Activated naive CD8-positive, alpha-beta T cell (primary cell): ENCODE data around the gene CPNE5.
"Not testable (repeated sequence)": the region's sequence is repeated elsewhere in the genome, so short reads cannot be mapped to it uniquely, and the experiment has no call there.

ENCODE experiments used
- H3K27ac Mint-ChIP-seq: one replicate; pipeline ENCODE4 v1.8.0; 2021; ENCODE audit warnings: mixed read lengths
- H3K27me3 Mint-ChIP-seq: one replicate; pipeline ENCODE4 v1.8.0; 2021; ENCODE audit warnings: mixed read lengths
- H3K36me3 Mint-ChIP-seq: one replicate; pipeline ENCODE4 v1.8.0; 2021; ENCODE audit warnings: mixed read lengths
- H3K4me1 Mint-ChIP-seq: one replicate; pipeline ENCODE4 v1.8.0; 2021; ENCODE audit warnings: low read depth, mixed read lengths
- H3K4me3 Mint-ChIP-seq: one replicate; pipeline ENCODE4 v1.8.0; 2021; ENCODE audit warnings: mild to moderate bottlenecking, mixed read lengths
- H3K9me3 Mint-ChIP-seq: one replicate; pipeline ENCODE4 v1.8.0; 2021; ENCODE audit warnings: low read depth, mixed read lengths

Gene CPNE5

GRCh38 chr6:36735110-36736071 lies 103.9 kb downstream of the CPNE5 start:
- H3K4me3 Mint-ChIP-seq, result peak overlapping the region; percentile 52
- peak overlapping the region; percentile 1 for H3K27ac Mint-ChIP-seq
- H3K4me1 Mint-ChIP-seq, result peaks cover 6% of the 10 kb centered on the region
- H3K36me3 Mint-ChIP-seq, result no peaks in the 10 kb centered on the region
- no peaks in the 10 kb centered on the region for H3K27me3 Mint-ChIP-seq
- no peaks in the 10 kb centered on the region for H3K9me3 Mint-ChIP-seq

DNA sequence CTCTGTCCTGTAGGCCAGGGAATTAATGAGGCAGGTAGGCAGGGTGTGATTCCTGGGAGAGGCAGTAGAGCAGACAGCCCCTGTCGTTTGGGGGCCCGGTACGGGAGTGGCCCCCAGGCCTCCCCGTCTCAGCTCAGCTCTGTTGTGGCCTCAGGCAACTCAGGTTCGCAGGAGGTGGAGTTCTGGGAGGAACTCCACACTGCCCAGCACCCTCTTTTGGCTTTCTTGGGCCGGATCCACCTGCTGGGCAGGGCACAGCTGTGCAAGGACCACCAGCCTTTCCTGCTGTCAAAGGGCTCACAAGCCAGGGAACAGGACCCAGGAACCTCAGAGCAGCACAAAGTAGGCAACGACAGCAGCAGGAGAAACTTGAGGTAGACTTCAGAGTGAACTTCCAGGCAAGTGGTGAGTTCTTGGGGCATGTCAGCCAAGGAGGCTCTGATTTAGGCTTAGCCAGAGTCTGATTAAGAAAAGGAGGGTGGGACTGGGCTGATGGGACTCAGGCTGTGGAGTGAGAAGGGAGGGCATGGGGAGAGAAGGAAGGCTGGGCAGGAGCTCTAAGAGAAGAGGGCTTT lies 104.7 kb downstream of the CPNE5 start:
- Mint-ChIP-seq H3K27ac (peak overlapping the region; percentile 1), H3K4me3 (peak overlapping the region; percentile 52), H3K27me3 (no peaks in the 10 kb centered on the region), H3K9me3 (no peaks in the 10 kb centered on the region), H3K4me1 (peaks cover 6% of the 10 kb centered on the region), H3K36me3 (no peaks in the 10 kb centered on the region)

DNA sequence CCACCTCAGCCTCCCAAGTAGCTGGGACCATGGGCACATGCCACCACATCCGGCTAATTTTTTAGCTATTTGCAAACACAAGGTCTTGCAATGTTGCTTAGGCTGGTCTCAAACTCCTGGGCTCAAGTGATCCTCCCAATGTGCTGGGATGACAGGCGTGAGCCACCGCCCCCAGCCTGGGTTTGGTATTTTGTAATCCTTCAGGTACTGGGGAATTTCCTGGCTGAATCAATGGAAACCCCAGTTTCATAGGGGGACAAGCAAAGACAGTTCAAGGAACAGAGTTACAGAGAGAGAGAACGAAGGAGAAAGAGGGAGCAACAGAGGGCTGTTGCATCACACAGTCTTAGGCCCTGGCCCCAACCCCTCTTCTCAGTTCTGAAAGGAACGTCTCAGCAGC lies 105.9 kb downstream of the CPNE5 start:
- Mint-ChIP-seq H3K27me3 (no peaks in the 10 kb centered on the region), H3K27ac (no peak overlapping the region), H3K36me3 (no peaks in the 10 kb centered on the region), H3K9me3 (no peaks in the 10 kb centered on the region), H3K4me1 (peaks cover 8% of the 10 kb centered on the region), H3K4me3 (no peak overlapping the region)

DNA sequence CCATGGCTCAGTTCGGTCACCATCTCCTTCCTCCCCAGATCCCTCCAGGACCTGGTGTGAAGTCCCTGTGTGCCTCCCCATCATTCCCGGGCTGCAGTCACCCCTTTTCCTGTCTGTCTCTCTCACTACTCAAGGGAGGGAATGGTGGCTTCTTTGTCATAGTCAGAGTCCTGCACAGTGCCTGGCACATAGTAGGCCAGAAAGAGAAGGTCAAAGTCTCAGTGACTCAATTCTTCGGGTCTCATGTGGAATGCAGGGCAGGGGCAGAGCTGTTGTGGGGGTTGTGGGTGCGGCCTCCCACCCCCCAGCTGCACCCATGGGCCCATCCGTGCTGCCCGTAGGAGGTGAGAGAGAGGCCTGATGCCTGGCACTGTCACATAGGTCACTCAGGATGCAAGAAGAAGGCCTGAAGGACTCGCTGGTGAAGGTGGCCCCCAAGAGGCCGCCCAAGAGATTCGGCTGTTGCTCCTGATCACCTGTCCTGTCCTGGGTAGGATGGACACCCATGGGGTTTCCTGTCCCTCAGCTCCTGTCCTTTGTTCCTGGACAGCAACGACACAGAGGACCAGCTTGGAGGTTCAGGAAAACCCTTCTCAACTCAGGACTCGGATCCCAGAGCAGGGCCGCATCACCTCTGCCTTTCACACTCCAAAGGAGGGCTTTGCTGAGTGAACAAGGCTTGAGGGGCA lies 107.5 kb downstream of the CPNE5 start:
- Mint-ChIP-seq H3K4me1 (peaks cover 16% of the 10 kb centered on the region), H3K4me3 (no peak overlapping the region)

DNA sequence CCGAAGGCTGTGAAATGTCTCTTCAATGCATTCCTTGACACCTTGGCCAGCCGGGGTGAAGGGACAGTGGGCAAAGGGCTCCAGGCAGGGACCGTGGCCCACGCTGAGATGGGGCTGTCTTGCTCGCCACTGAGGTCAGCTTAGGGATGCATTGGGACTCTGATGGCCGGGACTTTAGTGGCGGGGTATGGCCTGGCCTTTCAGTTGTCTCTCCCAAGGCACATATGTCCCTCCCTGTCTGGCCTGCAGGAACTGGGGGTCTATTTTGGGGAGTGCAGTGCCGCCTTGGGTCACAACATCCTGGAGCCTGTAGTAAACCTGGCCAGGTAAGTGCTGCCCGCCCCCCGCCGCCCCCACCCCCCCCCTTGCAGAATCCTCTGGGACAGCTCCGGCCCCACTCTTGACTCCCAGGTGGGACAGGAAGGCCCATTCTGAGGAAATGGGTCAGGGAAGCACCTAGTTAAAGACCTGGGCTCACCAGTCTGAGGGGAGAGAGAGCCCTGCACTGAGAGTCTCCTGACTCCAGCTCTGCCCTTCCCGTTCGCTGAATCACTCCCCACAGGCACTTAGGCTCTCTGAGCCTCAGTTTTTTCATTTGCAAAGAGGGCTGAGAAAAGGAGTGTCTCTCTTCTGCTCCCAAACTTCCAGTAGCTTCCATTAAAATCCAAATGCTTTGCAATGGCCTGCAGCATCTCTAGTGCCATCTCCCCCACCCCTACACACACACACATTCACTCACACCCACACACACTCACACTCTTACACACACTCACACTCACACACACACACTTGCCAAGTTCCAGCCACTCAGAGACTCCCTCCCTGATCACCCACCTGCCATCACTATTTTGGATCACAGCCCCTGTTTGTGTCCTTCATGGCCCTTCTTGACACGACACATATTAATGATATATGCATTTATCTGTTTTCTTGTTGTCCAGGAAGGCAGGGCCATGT lies 108.5 kb downstream of the CPNE5 start:
- Mint-ChIP-seq H3K9me3 (no peaks in the 10 kb centered on the region), H3K4me3 (no peak overlapping the region), H3K27me3 (no peaks in the 10 kb centered on the region), H3K4me1 (peaks cover 19% of the 10 kb centered on the region), H3K36me3 (no peaks in the 10 kb centered on the region), H3K27ac (no peak overlapping the region)

More for the DNA sequence above, 107.5 kb downstream of the CPNE5 start:
- H3K9me3 Mint-ChIP-seq, result no peaks in the 10 kb centered on the region
- no peak overlapping the region for H3K27ac Mint-ChIP-seq
- no peaks in the 10 kb centered on the region for H3K36me3 Mint-ChIP-seq
- H3K27me3 Mint-ChIP-seq, result no peaks in the 10 kb centered on the region

GRCh38 chr6:36729161-36729524 lies 110.1 kb downstream of the CPNE5 start:
- H3K4me1 Mint-ChIP-seq, result peaks cover 13% of the 10 kb centered on the region

GRCh38 chr6:36728289-36729160 lies 110.7 kb downstream of the CPNE5 start:
- H3K27ac Mint-ChIP-seq, result no peak overlapping the region
- H3K4me3 Mint-ChIP-seq, result no peak overlapping the region
- H3K4me1 Mint-ChIP-seq, result peaks cover 13% of the 10 kb centered on the region
- H3K36me3 Mint-ChIP-seq, result no peaks in the 10 kb centered on the region
- H3K9me3 Mint-ChIP-seq, result no peaks in the 10 kb centered on the region
- H3K27me3 Mint-ChIP-seq, result no peaks in the 10 kb centered on the region

More at GRCh38 chr6:36729161-36729524, 110.1 kb downstream of the CPNE5 start:
- Mint-ChIP-seq H3K36me3 (no peaks in the 10 kb centered on the region), H3K27ac (no peak overlapping the region), H3K9me3 (no peaks in the 10 kb centered on the region), H3K4me3 (no peak overlapping the region), H3K27me3 (no peaks in the 10 kb centered on the region)

- H3K27me3 Mint-ChIP-seq, result no peaks in the 10 kb centered on the region
- no peak overlapping the region for H3K27ac Mint-ChIP-seq
- peaks cover 13% of the 10 kb centered on the region for H3K4me1 Mint-ChIP-seq
- H3K9me3 Mint-ChIP-seq, result no peaks in the 10 kb centered on the region
- H3K4me3 Mint-ChIP-seq, result no peak overlapping the region
- no peaks in the 10 kb centered on the region for H3K36me3 Mint-ChIP-seq
Observed at GRCh38 chr6:36727505-36728021, 111.7 kb downstream of the CPNE5 start.

- Mint-ChIP-seq H3K27me3 (no peaks in the 10 kb centered on the region), H3K9me3 (no peaks in the 10 kb centered on the region), H3K4me3 (no peak overlapping the region), H3K4me1 (peaks cover 13% of the 10 kb centered on the region), H3K27ac (no peak overlapping the region), H3K36me3 (no peaks in the 10 kb centered on the region)
Observed at GRCh38 chr6:36725581-36725980, 113.7 kb downstream of the CPNE5 start.

- H3K27me3 Mint-ChIP-seq, result no peaks in the 10 kb centered on the region
- no peaks in the 10 kb centered on the region for H3K36me3 Mint-ChIP-seq
- H3K4me3 Mint-ChIP-seq, result no peak overlapping the region
- peaks cover 13% of the 10 kb centered on the region for H3K4me1 Mint-ChIP-seq
- H3K9me3 Mint-ChIP-seq, result no peaks in the 10 kb centered on the region
- H3K27ac Mint-ChIP-seq, result no peak overlapping the region
Observed at GRCh38 chr6:36724514-36725390, 114.5 kb downstream of the CPNE5 start.

GRCh38 chr6:36723992-36724391 lies 115.3 kb downstream of the CPNE5 start:
- H3K27me3 Mint-ChIP-seq, H3K36me3 Mint-ChIP-seq, H3K4me3 Mint-ChIP-seq, H3K9me3 Mint-ChIP-seq, H3K27ac Mint-ChIP-seq: not testable (repeated sequence)
- peaks cover 11% of the 10 kb centered on the region for H3K4me1 Mint-ChIP-seq

- H3K36me3 Mint-ChIP-seq, result no peaks in the 10 kb centered on the region
- no peak overlapping the region for H3K4me3 Mint-ChIP-seq
- no peak overlapping the region for H3K27ac Mint-ChIP-seq
- no peaks in the 10 kb centered on the region for H3K9me3 Mint-ChIP-seq
- H3K4me1 Mint-ChIP-seq, result peaks cover 9% of the 10 kb centered on the region
- H3K27me3 Mint-ChIP-seq, result no peaks in the 10 kb centered on the region
Observed at GRCh38 chr6:36722879-36723278, 116.4 kb downstream of the CPNE5 start.

DNA sequence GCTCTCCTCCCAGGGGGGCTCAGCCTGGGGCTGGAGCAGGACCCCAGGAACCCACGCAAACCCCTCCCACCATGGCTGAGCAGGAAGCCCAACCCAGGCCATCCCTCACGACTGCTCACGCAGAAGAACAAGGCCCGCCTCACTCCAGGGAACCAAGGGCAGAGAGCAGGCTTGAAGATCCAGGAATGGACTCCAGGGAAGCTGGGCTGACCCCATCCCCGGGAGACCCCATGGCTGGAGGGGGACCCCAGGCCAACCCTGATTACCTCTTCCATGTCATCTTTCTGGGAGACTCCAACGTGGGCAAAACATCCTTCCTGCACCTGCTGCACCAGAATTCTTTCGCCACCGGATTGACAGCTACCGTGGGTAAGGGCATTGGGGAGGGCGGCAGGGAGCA lies 116.9 kb downstream of the CPNE5 start:
- no peak overlapping the region for H3K4me3 Mint-ChIP-seq
- no peaks in the 10 kb centered on the region for H3K9me3 Mint-ChIP-seq
- no peak overlapping the region for H3K27ac Mint-ChIP-seq
- peaks cover 5% of the 10 kb centered on the region for H3K4me1 Mint-ChIP-seq
- H3K36me3 Mint-ChIP-seq, result no peaks in the 10 kb centered on the region
- no peaks in the 10 kb centered on the region for H3K27me3 Mint-ChIP-seq
